TTC549 (cell line): ENCODE measurements around the gene ZGRF1.
"Not testable (repeated sequence)": the region's sequence is repeated elsewhere in the genome, so short reads cannot be mapped to it uniquely, and the experiment has no call there.

ENCODE experiments used
- FAIRE-seq: peaks from 2 replicates; lab custom pipeline; 2012; peaks lifted over from hg19 to GRCh38; lab: Jason Lieb, UNC

The ZGRF1 gene

DNA sequence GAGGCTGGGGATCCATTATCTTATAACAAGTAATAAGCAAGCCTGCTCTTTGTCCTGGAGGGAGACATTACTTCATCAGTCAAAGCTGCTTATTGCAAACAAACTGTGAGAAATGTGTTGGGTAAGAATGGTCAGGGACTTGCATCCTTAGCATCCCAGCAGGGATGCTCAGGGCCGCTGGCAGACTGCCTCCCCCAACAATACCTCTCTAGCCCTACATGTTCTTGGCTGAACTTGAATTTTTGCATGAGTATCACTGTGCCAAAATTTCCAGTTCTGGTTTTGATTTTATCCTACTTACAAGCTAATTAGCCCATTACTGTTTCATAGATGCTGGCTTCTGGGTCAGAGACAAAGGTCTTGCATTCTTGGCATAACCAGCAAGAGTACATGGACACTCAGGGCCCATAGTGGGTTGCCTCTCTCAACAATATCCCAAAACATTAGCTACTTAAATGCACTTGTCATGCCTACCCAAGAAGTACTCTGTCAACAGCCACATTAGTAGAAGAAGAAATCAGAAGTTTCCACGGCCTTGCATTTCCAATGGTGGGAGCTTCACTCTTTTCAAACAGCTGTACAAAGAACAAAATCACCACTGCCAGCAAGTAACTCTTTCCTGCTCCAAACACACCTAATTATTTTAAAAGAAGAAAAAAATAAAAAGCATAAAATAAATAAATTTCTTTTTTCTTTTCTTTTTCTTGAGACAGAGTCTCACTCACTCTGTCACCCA lies 78.9 kb downstream of the ZGRF1 start:
- FAIRE-seq: no peak

DNA sequence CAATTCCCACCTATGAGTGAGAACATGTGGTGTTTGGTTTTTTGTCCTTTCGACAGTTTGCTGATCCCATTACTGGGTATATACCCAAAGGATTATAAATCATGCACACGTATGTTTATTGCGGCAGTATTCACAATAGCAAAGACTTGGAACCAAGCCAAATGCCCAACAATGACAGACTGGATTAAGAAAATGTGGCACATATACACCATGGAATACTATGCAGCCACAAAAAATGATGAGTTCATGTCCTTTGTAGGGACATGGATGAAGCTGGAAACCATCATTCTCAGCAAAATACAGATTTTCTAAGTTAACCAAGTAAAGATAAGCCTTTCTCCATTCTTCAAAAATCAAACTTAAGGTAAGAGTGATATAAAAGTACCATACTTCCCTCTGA lies 82.4 kb downstream of the ZGRF1 start:
- FAIRE-seq: not testable (repeated sequence)

DNA sequence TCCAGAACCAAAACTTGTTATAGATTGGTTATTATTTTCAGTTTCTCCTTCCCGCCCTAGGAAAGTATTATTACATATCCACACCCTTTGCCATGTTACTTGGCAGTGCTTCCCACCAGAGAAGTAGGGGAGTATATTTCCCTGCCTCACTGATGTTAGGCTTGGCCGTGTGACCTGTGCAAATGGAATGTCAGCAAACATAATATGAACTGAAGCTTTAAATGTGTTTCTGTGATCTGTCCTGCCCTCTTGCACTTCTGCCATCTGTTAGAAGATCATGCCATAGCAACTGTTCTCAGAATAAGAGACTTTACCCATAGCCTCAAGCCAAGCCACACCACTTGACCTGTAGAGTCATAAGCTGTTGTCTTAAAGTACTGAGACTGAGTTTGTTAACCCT lies 84.0 kb downstream of the ZGRF1 start:
- FAIRE-seq: no peak

DNA sequence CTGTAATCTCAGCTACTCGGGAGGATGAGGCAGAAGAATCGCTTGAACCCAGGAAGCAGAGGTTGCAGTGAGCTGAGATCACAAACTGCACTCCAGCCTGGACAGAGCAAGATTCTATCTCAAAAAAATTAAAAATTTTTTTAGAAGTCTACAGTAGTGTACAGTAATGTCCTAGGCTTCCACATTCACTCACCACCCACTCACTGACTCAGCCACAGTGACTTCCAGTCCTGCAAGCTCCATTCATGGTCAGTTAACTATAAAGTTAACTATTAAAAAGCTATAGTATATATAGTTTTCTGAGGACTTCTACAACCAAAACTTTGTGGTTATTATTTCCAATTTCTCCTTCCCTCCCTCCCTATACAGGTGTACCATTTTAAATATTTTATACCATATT lies 86.0 kb downstream of the ZGRF1 start:
- FAIRE-seq: no peak

DNA sequence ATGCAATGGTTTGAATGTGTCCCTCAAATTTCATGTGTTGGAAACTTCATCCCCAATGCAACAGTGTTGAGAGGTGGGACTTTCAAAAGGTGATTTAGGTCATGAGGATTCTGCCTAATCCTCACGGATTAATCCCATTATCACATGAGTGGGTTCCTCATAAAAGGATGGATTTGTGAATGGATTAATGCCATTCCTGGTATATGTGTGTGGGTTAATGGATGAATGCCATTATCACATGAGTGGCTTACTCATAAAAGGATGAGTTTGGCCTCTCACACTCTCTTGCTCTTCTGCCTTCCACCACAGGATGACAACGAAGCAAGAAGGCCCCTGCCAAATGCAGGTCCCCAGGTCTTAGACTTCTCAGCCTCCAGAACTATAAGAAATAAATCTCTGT lies 90.2 kb downstream of the ZGRF1 start:
- FAIRE-seq: no peak

DNA sequence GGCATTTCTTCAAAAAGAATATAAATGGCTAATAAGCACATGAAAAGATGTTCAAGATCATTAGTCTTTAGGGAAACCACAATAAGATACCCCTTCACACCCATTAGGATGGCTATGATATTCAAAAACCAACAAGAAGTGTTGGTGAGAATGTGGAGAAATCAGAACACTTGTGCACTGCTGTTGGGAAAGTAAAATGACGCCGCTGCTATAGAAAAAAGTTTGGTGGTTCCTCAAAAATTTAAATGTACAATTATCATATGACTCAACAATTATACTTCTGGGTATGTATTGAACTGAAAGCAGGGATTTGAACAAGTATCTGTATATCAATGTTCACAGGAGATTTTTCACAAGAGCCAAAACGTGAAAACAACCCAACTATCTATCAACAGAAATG lies 91.4 kb downstream of the ZGRF1 start:
- FAIRE-seq: no peak

DNA sequence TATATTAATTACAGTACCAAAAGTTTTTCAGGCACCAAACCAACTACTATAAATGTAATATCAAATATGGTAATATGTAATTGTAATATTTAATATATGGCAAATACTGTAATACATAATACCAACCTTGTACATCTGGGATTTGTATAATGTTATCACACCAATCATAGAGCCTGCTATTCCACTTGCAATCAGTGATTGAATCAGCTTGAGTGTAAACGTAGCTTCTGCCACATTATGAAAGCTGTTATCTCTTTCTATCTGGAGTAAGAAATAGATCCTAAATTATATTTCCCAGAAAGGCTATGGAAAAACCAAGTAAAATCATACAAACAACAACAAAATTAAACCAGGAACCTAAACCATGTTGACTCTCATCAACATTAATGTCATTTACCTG lies 96.0 kb downstream of the ZGRF1 start:
- FAIRE-seq: no peak

DNA sequence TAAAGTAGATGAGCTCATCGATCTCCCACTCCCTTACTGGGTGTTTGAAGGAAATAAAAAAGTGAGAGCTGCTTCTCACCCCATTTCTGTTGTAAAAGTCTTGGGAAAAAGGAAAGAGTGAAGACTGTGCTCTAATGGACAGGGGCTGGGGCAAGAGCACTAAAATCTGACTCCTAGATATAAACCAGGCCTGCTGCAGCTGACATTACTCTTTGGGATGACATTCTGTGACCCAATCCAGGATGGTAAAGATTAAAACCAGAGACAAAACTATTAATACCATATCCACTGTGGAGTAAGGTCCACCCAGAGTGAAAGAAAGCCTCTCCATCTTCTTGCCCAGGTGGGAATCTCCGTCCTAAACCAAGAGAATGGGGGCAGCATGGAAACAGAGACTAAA lies 100.6 kb downstream of the ZGRF1 start:
- FAIRE-seq: no peak

DNA sequence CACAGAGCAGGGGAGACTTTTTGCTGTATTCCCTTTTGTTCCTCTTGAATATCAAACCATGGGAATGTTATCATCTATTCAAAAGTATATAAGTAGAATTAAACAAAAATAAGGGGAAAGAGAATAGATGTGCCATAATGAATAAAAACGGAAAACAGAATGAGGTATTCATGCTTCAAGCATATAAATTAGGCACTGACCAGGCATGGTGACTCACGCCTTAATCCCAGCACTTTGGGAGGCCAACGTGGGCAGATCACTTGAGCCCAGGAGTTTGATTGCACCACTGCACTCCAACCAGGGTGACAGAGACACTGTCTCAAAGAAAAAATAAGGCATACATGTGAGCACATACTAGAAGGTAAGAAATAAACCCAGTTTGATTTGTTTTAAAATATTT lies 104.4 kb downstream of the ZGRF1 start:
- no peak for FAIRE-seq

DNA sequence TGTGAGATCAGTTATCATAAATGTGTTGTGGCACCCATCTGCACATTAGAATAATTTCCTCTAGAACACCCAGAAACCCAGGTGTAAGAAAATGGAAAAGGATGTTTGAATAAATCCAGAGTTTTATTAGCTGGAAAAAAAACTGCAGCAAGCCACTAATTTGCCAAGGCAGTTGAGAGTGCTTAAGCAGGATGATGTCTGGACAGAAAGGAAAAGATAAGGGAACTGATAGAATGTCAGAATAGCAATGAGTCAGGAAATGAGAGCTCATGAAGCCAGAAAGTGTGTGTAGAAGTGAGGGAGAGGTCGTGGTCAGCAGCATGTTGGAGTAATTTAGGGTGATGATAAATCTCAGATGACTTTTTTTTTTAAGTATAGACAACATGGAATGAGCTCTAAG lies 105.6 kb downstream of the ZGRF1 start:
- no peak for FAIRE-seq

DNA sequence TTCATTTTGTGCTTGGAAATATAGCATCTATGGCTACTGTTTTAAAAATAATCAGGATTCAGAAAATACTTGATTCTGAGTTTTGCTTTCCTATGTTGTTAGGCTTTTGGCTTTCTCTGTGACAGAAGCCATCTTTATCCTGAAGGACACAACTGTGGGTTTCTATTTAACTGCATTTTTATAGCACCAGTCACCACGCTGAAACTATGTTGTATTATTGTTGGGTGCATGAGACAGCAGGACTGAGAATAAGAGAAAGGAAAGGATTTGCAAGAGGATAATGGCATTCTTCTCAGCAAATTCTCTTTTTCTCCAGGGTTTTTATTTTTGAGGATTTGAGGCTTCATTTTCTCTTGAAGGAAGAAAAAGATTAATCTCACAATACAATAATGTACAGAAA lies 110.6 kb downstream of the ZGRF1 start:
- no peak for FAIRE-seq

DNA sequence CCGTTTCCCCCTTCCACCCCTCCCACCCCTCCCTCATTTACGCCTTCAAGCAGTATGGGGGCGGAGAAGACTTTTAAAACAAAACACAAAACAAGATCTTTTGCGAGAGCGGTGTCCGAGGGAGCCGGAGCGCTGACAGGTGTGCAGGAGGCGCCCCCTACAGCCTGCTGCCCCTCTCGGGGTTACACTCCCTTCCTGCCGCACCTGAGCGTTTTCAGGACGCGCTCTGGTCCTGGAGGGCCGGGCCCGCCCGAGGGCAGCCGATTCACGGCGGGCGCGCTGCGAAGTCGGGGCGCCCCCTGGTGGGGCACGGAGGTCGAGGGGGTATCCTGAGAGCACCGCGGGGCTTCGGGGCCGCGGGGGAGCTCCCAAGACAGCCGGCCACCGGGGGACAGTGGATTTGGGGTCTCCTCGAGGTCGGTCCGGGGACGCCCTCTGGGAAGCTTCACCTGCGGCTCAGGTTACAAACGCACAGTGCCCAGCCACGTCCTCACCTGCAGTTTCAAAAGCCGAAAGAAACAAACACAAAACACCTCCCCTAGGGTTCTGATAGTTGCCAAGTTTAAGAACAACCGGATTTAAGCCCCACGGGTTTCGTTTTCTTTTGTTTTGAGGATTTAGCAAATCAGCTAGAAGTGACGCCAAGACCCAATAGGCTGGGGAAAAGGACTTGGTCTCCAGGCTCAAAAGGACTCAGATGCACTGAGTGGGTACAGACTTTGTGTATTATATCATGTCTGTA lies 112.8 kb downstream of the ZGRF1 start:
- FAIRE-seq: no peak

DNA sequence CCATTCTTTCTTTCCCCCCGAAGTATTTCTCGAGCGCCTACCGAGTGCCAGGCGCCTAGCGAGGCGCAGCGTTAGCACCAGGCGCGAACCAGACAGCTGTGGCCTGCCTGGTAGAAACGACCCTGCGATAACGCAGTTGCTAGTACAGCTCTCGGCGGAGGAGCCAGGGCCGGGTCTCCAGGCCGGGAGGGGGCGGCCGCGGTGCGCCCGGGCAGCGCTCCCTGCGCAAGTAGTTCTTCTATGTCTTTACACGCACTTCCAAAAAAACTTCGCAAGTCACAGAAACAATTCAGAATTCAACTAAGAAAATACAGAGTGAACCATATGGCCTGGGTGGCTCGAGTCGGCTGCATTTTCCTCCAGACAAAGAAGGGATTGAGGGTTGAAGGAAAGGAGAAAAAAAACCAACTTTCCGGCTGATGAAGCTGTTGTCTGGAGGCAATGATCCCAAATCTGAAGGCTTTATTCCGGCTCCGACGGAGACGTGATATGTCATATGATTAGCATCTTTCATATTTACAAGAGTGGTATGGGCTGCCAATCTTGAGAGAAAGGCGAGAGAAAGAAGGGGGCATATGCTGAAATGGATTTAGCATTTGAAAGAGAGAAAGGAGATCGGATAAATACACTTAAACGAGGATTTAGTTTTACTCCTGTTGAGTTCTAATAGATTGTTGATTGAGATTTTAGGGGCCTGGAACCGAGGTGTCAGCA lies 113.5 kb downstream of the ZGRF1 start:
- FAIRE-seq: no peak

DNA sequence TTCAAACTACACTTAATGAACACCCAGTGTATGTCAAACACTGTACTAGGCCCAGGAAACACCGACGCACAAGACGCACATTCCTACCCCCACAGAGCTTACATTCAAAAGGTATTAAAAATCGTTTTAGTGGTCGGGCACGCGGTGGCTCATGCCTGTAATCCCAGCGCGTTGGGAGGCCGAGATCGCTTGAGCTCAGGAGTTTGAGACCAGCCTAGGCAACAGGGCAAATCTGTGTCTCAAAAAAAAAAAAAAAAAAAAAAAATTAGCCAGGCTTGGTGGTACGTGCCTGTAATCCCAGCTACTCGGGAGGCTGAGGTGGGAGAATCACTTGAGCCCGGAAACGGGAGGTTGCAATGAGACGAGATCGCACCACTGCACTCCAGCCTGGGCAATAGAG lies 114.3 kb downstream of the ZGRF1 start:
- FAIRE-seq: not testable (repeated sequence)

DNA sequence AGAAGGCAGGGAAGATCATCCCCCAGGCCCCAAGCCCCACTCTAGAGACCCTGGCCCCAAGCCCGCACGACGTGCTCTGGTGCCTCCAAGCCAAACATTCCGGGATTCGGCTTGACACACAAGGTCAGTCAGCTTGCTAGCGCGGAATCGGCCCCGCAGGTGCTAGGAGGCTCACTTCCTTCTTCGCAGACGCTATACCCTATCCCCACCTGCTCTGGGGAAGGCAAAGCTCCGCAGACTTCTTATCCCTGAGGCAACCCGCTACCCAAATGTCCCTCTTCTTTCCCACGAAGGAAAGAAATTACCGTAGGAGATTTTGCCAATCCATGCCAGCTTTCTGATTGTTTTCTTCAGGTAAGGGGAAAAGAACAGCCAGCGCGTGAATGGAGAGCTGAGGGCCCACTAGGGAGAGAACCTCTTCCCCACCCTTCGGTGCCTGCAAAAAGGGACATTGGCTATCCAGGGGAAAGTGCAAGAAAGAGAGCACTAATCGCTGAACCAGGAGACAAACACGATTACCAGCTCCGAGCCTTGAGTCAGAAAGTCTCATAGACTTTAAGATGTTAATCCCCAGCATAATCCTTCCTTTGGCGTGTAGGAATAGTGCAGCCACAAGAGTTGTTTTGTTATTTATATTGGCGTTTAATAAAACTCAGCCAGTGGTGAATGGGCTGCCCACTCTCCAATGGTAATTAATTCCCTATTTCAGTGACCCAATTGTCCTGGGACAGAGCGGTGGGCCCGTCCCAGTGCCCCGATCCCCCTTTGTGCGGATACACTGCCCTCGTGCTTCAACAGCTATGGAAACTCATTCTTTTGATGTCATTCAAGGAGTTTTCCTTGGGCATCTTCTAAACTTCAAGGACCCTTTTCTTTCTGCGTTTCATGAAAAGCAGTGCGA lies 115.3 kb downstream of the ZGRF1 start:
- no peak for FAIRE-seq

DNA sequence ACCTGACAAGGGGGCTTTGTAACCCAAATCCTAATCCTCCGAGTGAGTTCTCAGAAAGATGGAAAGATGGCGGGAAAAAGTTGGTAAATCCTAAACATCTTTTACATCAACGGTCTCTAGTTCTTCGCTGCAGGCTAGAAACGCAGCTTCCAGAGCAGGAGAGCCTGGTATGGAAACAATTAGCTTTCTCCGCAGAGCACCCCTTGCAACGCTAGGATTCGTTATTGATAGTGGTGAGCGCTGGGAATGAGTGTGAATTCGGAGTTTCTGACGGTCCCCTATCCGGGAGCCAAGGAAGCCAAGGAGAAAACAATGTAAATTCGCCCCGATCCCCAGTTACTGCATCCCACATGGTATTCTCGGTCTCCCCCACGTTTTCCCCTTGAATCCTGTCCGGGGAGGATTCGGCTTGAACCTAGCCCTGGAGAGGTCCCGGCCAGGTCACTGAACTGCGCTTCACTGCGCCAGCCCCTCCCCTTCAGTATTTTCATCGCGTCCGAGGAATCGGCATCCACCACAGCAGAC lies 116.0 kb downstream of the ZGRF1 start:
- no peak for FAIRE-seq

DNA sequence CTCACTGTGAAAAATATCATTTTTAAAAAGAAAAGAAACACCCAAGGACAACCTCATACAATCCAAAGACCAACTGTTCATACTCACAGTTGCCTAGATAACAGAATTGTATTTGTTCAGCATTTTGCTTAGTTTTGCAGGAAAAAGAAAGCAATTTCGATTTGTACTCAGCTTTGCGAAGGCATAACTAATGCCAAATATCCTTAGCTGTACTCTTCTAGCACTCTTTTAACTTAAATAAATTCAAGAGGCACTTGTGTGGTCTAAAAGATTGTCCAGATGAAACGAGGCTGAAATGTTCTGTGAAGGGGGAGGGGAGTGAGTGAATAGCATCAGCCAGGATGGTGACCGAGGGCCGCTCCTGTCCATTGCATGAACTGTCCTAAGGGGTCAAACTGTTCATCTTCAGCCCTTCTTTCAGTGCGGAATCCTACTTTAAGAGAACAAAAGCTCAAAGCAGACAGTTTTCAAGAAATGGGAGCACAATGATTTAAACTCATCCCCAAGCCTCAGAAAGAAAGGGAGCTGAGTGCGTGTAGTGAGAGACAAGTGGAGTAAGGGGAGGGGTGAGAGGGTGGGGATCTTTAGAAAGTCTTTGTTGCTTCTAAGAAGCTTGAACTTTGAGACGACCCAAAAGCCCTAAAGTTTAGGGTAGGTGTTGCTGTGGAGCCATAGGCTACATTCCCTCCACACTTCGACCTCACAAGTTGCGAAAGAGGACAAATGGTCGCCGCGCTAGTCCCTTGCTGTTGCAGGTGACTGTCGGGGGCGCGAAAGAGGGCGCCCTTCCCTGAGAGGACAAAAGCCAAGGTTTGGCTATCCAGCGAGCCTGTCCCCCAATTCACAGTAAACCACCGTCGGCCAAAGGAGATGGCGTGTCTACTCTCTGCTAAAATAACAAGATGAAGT lies 116.8 kb downstream of the ZGRF1 start:
- FAIRE-seq: no peak

DNA sequence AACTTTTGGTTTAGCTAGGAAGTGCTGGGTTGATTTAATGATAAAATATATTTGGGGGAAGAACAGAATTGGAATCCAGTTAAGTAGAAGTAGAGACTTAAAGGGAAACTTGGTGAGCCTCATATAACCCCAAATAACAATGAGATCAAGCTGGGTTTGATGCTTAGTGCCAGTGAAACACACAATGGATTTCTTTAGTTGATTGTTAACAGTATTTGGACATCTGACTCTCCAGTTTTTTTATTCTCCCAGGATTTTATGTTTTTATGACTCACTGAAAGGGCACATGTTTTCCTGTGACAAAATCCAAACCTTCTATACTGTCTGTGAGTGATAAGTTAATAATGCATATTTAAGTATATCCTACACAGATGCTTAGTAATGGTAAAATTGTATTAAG lies 118.0 kb downstream of the ZGRF1 start:
- FAIRE-seq: no peak

DNA sequence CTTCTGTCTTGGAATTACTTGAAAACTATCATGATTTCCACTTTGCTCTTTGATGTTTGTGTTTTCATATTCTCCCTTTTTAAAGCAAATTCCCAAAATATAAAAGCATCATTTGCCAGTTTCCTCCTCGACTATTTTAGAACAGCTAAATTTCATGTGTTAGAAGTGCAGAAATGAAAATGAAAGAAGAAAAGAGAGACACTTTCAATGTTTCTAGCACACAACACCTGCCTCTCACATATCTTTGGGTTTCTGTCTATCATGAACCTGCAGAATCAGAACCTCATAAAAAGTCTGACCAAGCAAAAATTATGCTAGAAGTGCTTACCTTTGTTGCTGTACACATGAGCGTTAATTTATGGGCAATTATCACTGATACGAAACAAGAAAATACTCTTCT lies 118.8 kb downstream of the ZGRF1 start:
- no peak for FAIRE-seq

DNA sequence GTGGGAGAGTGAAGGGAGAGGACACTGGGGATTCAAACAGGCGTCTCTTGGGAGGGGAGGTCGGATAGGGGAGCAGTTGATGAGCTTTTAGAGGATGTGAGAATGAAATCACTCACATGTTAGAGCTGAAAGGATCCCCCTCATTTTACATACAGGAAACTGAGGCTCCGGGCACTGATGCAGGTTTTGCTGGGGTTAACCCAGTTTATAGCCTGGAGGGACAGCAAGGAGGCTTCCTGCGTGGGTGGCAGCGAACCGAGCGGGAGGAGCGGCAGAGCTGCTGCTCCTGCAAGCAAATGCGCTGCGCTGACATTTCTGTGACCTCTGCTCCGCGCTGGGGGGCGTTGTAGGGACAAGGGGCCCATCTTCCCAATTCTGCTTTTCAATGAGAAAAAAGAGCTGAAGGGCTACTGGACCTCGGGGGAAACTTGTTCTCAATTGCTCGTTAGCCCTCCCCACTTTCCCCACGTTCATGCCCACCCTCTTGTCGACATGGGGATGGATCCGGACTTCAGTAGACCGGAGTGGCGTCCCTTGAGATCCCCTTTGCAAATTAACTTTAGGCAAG lies 119.6 kb downstream of the ZGRF1 start:
- FAIRE-seq: no peak
